ENCODE measurements around the gene VTCN1.
"Not testable (repeated sequence)": the region's sequence is repeated elsewhere in the genome, so short reads cannot be mapped to it uniquely, and the experiment has no call there.

VTCN1 gene, protein sequence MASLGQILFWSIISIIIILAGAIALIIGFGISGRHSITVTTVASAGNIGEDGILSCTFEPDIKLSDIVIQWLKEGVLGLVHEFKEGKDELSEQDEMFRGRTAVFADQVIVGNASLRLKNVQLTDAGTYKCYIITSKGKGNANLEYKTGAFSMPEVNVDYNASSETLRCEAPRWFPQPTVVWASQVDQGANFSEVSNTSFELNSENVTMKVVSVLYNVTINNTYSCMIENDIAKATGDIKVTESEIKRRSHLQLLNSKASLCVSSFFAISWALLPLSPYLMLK

DNA sequence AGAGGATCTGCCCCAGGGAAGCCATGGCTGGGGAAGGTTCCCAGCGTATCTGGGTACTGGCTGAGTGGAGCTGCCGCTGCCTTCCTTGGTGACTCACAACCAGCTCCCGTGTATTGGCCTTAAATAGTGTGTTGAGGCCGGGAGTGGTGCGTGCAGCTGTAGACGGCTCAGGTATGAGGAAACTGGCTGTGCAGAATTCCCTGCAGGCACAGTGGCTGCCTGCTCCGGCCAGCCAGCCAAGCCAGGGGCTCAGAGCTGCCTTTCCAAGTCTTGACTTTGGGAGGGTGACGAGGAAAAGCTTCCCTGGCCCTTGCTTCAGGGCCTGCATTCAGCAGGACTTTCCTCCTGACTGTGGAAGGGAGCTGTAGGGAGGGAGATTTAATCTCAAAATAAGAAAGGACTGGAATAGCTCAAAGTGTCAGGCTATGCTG lies at the start of gene VTCN1:
Gene VTCN1, minus strand, starts transcription at position 97 of the 431 bp plus-strand sequence. Its CDS starts 72 bp downstream, at position 25.
- DNase-seq: no peak

DNA sequence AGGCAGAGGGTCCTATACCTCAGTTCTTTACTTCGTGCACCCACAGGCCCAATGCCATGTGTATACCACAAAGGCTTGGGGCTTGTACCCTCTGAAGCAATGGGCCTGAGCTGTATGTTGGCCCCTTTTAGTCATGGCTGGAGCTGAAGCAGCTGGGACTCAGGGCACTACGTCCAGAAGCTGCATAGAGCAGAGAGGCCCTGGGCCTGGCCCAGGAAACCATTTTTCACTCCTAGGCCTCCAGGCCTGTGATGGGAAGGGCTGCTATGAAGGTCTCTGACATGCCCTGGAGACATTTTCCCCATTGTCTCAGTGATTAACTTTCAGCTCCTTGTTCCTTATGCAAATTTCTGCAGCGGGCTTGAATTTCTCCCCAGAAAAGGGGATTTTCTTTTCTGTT lies 48.1 kb upstream of the VTCN1 start:
- no peak for DNase-seq

DNA sequence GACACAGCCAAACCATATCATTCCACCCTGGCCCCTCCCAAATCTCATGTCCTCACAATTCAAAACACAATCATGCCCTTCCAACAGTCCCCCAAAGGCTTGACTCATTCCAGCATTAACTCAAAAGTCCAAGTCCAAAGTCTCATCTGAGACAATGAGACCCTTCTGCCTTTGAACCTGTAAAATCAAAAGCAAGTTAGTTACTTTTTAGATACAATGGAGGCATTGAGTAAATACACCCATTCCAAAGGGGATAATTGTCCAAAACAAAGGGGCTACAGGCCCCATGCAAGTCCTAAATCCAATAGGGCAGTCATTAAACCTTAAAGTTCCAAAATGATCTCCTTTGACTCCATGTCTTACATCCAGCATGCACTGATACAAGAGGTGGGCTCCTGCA lies 47.3 kb upstream of the VTCN1 start:
- DNase-seq: not testable (repeated sequence)

- no peak for DNase-seq
Measured at GRCh38 chr1:117257291-117257690, 46.6 kb upstream of the VTCN1 start.

GRCh38 chr1:117250061-117250606 lies 39.4 kb upstream of the VTCN1 start:
- DNase-seq: no peak

GRCh38 chr1:117244971-117245370 lies 34.2 kb upstream of the VTCN1 start:
- DNase-seq: no peak

GRCh38 chr1:117244306-117244705 lies 33.6 kb upstream of the VTCN1 start:
- no peak for DNase-seq

- DNase-seq: no peak
Measured at GRCh38 chr1:117241512-117241911, 30.8 kb upstream of the VTCN1 start.

DNA sequence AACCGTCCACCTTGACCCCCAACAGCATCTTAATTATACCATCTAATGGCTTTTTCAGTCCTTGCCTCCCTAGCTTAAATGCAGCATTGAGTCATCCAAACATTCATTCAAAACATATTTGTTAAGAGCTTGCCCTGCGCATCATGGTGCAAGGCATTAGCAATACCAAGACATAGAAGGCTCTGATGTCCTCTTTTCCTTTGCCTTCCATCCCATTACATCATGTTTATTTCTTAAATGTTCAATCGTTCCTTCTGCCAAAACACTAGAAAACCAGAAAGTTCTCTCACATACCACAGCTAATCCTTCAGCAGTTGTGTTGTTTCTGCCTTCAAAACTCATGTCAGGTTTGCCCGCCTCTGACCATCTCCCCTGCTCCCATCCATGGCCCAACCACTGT lies 29.8 kb upstream of the VTCN1 start:
- no peak for DNase-seq

DNA sequence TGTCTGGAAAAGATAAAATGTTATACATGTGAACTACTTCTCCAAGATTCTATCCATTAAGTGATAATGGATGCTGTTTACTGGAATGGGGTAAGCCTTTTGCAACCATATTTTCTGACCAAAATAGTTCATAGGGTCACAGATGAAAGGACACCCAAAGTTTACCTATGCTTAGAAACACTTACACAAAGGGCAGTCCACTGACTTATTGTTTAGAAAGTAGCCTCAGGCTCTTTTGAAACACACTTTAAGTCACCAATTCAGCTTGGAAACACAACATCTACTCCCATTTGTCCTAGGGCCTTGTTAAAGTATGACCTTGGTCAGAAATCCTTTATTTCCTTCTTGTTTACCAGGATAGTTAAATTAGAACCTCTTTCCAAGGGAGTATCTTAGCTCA lies 28.7 kb upstream of the VTCN1 start:
- no peak for DNase-seq

DNA sequence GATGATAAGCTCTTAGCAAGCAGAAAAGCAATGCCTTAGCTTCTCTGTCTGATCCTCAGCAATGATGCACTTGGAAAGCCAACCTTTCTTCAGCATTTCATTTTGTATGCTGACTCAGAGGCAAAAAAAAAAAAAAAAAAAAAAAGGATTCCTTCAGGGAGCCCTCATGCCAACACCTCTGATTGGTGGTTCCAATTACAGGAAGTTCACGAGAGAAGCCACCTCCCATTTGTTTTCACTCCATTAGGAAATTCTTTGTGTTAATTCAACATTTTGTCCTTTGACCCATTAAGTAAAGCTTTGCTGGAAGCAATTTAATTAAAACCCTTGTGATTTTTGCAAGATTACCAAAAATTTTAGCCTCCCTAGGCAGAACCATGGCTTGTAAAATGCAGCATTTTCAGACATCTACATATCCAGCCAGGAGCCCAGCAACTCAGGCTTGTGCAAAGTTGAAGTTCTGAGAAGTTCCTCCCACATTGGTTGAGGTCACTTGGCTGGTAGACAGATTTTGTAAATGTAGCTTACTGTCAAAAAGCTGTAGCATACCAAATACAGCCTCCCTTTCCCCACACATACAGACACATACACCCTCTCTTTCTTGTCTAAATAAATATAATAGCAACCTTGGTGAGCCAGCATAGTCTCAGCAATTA lies 27.1 kb upstream of the VTCN1 start:
- DNase-seq: peak; percentile 47

DNA sequence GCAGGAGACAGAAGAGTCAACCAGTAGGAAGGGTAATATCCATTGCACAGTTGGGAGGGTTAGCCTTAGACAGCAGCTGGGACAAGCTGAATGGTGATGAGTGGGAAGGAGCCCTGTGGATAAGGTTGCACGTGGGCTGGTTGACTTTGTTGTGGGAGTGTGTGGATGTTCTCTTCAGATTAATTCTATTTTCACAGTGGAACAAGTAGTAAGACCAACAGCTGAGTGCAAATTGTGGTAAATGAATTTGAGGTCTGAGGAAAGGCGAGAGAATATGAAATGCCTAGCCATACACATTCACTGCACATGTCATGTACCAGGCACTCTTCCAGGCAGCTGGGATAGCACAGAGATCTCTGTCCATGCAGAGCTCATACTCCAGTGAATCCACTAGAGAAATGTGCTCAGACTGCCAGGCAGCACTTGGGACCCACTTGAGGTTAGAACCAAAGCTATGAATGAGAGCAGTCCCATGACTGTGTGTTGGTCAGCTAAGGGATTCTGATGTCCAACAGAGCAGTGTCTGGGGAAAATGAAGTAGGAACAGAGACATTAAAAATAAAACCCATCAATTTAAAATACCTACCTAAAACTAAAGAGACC lies 25.2 kb upstream of the VTCN1 start:
- no peak for DNase-seq

DNA sequence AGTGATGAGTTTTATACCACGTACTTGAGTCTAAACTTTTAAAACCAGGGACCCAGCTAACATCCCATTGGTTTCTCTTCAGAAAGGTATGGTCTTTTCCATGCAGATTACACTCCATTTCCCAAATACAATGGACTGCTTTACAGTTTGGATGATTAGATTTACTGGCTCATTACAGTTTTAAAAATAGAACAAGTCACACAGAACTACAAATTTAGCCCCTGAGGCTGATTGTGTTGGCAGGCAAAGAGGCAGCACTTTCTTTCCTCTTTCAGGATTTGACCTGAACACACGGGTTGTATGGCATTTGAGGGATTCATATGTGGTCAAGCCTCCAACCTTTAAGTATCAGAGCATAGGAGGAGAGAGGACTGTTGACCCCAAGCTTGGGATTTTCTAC lies 21.8 kb upstream of the VTCN1 start:
- DNase-seq: no peak

- peak; percentile 38 for DNase-seq
Measured at GRCh38 chr1:117231748-117232373, 21.1 kb upstream of the VTCN1 start.

DNA sequence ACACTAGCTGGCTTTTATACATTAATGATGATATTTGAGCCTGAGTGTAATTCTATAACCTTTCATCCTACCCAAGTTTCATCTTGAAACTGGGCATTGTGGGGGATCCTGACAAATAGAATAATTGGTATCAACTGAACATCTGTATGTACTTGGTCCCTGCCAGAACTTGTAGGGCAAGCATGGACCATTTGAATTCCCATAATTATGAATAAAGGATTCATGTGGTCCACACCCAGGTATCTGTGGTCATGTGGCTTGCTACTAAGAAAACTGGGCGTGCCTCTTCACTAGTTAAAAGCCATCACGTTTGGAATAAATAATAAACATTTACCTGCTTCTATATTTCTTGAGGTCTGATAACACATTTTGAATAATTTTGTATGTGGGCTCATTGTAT lies 20.6 kb upstream of the VTCN1 start:
- no peak for DNase-seq

- DNase-seq: no peak
Measured at GRCh38 chr1:117229217-117229616, 18.5 kb upstream of the VTCN1 start.

DNA sequence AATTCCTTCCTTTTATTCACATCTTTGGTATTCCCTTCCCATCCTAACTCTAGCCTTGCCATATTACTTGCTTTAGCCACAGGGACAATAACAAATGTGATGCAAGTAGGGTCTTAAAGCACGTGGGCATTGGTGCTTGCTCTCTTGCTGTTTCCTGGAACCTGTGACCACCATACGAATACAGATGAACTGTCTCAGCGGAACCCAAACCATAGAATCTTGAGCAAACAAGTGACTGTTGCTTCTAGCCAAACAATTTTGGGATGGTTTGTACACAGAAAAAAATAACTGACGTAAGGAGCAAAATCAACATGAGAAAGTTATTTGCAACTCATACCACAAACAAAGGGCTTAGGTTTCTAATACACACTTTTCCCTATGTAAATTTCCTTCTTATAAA lies 15.2 kb upstream of the VTCN1 start:
- no peak for DNase-seq

DNA sequence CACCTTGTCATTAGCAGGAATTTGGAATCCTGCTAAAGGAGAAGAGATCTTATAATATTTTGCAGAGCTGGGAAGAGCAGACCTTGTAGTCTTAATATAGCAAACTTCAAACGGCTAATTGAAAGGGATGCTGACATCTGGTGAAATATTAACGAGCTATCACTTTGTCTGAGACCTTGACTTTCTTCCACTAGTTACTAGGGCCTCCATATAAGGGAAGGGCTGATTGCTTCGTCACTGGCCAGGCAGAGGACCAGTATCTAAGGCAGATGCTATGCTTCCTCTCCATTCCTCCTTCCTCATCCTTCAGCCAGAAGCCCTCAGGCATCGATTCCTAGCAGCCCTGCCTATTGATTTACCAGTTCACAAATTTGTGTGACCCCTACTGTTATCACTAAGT lies 6.0 kb upstream of the VTCN1 start:
- no peak for DNase-seq

DNA sequence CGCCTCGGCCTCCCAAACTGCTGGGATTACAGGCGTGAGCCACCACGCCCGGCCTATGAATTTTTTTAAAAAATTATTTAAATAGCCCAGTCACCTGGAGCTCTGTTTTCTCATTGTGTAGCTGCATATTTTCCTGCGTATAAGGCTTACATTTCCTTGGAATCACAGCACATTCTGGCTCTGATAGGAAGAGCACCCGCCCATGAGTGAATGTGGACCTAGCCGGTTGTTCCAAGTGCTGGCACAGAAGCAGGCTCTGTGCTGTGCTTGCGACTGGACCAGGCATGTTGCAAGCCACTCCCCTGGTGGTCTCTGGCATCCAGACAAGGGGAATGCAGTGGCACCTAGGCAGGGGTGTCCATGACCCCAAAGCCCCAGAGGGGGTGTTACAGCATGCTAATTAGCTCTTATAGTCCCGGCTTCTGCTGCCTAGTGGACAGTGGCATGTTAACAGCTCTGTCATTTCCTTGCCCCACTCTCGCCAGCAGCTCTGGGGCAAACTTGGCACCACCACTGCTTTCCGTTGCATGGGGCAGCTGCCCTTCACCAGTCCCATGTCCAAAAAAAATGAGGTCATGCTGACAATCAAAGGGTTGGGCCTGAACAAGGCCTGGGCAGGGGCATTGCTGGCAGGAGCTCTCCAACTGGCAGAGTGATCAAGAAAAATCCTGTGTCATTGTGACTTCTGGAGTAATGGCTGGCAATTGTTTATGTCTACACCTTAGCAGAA lies 5.2 kb upstream of the VTCN1 start:
- no peak for DNase-seq

GRCh38 chr1:117215019-117215418 lies 4.3 kb upstream of the VTCN1 start:
- no peak for DNase-seq

DNA sequence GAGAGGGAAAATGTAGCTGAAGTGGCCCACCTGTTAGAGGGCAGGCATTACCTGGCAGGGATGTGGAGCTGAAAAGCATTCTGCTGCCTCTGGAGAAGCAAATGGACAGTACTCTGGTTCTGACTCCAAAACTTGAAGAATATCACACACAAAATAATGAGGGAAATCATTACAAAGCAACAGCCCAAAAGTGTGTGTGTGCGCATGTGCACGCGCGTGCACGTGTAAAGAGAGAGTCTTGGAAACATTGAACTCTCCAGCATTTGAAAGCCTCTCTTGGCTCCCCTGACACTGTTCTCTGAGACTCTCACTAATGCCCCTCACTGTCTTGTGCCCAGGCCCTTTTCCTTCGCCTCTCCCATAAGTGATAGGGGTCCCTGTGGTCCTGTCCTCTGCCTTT lies 2.3 kb upstream of the VTCN1 start:
- no peak for DNase-seq

DNA sequence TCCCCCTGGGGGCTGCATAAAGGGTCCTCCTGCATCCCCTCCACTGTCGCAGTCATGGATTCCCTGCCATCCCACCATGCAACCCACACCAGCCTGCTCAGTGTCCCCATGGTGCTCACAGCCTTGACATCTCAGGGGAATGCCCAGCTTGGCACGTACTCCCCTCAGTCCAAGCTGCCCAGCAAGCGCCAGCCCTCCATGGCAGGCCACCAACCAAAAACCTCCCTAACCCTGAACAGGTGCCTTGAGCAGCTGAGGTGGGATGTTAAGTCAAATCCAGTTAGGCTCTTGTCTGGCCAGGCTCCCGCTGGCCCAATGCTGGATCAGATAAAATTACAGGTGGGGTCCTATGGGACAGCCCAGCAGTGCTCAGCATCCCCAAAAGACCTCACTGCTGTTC lies 341 bp downstream of the VTCN1 start:
- DNase-seq: no peak

GRCh38 chr1:117209094-117209493 lies 1.6 kb downstream of the VTCN1 start:
- no peak for DNase-seq
